GM23338 (cell line): ENCODE data around the gene ELL3. TPM values are rescaled to one million over a fixed set of nuclear protein-coding genes. Genes with fewer than 3 reads are reported as not detected.
A peak's percentile ranks its signal among the peaks of the same experiment; 100 is the strongest.

Experiments
- ATAC-seq: fragments of 200-7000 bp; cut with Tn5 transposase; 3 replicates; pipeline ENCODE4 v1.9.1; 2020
- DNase-seq: peaks from one replicate; pipeline ENCODE4 v3.0.0-alpha.2; 2015; ENCODE audit warnings: low spot score
- H2AFZ ChIP-seq: fragments of 200-600 bp; sonication (generic); 2 replicates; pipeline ENCODE4 v1.8.0; 2016; ENCODE audit warnings: antibody characterized with exemption, mild to moderate bottlenecking, moderate library complexity
- H3F3A ChIP-seq: fragments of 200-600 bp; sonication (generic); replicated peaks from 2 replicates; pipeline ENCODE4 v1.8.0; 2017; ENCODE audit warnings: antibody characterized with exemption, mixed run types, low read depth
- H3K27ac ChIP-seq: fragments of 200-600 bp; sonication (generic); 2 replicates; pipeline ENCODE4 v1.6.1; 2016; ENCODE audit warnings: low read depth
- H3K27me3 ChIP-seq: fragments of 200-600 bp; sonication (generic); 2 replicates; pipeline ENCODE4 v1.8.0; 2016; ENCODE audit warnings: mild to moderate bottlenecking, mixed run types, moderate library complexity; ENCODE audit not compliant: insufficient read depth
- H3K36me3 ChIP-seq: fragments of 200-600 bp; sonication (generic); 2 replicates; pipeline ENCODE4 v1.8.0; 2016; ENCODE audit warnings: mild to moderate bottlenecking; ENCODE audit not compliant: insufficient read depth
- H3K4me1 ChIP-seq: fragments of 200-600 bp; sonication (generic); 2 replicates; pipeline ENCODE4 v1.8.0; 2016; ENCODE audit warnings: mild to moderate bottlenecking, moderate library complexity; ENCODE audit not compliant: insufficient read depth
- H3K4me2 ChIP-seq: fragments of 200-600 bp; sonication (generic); 2 replicates; pipeline ENCODE4 v1.7.1; 2017; ENCODE audit warnings: mixed run types
- H3K4me3 ChIP-seq: fragments of 200-600 bp; sonication (generic); 2 replicates; pipeline ENCODE4 v1.6.1; 2016; ENCODE audit warnings: mixed run types
- H3K79me2 ChIP-seq: fragments of 200-600 bp; sonication (generic); replicated peaks from 2 replicates; pipeline ENCODE4 v1.8.0; 2017; ENCODE audit warnings: mild to moderate bottlenecking; ENCODE audit not compliant: insufficient read depth
- H3K9me2 ChIP-seq: fragments of 200-600 bp; sonication (generic); 2 replicates; pipeline ENCODE4 v1.8.0; 2017; ENCODE audit not compliant: insufficient read depth
- H4K20me1 ChIP-seq: fragments of 200-600 bp; sonication (generic); replicated peaks from 2 replicates; pipeline ENCODE4 v1.8.0; 2017; ENCODE audit warnings: mild to moderate bottlenecking; ENCODE audit not compliant: insufficient read depth
- H3K27ac Mint-ChIP-seq: 2 replicates; pipeline ENCODE4 v1.8.0; 2020; ENCODE audit warnings: inconsistent platforms, mild to moderate bottlenecking, moderate library complexity, mixed read lengths
- H3K27me3 Mint-ChIP-seq: 3 replicates; pipeline ENCODE4 v1.8.0; 2022; ENCODE audit warnings: low read depth, mild to moderate bottlenecking, moderate library complexity, mixed read lengths, inconsistent platforms; ENCODE audit not compliant: insufficient read depth, poor library complexity
- H3K36me3 Mint-ChIP-seq: 3 replicates; pipeline ENCODE4 v1.8.0; 2021; ENCODE audit warnings: low read depth, mild to moderate bottlenecking, inconsistent platforms, moderate library complexity, mixed read lengths
- H3K4me1 Mint-ChIP-seq: 3 replicates; pipeline ENCODE4 v1.8.0; 2020; ENCODE audit warnings: mild to moderate bottlenecking, inconsistent platforms, mixed read lengths
- H3K4me3 Mint-ChIP-seq: 3 replicates; pipeline ENCODE4 v1.8.0; 2021; ENCODE audit warnings: moderate library complexity, mild to moderate bottlenecking, inconsistent platforms, mixed read lengths
- H3K9me3 Mint-ChIP-seq: 3 replicates; pipeline ENCODE4 v1.8.0; 2020; ENCODE audit warnings: moderate library complexity, mild to moderate bottlenecking, inconsistent platforms, mixed read lengths
- CREB1 ChIP-seq: fragments of 250-450 bp; sonication (Bioruptor Pico); IDR thresholded peaks from 2 replicates; pipeline ENCODE4 v1.5.0; 2020; ENCODE audit warnings: low read depth, mild to moderate bottlenecking, moderate library complexity
- EZH2 ChIP-seq: fragments of 200-600 bp; sonication (generic); IDR thresholded peaks from one replicate; pipeline ENCODE4 v1.8.0; 2017; ENCODE audit warnings: antibody characterized with exemption, mild to moderate bottlenecking, low read depth; ENCODE audit not compliant: unreplicated experiment
- EZH2phosphoT487 ChIP-seq: fragments of 200-600 bp; sonication (generic); IDR thresholded peaks from one replicate; pipeline ENCODE4 v1.8.1; 2018; ENCODE audit warnings: antibody characterized with exemption; ENCODE audit not compliant: unreplicated experiment
- JUNB ChIP-seq: IDR thresholded peaks from one replicate; pipeline ENCODE4 v1.6.1; 2016; ENCODE audit warnings: antibody characterized with exemption; ENCODE audit not compliant: unreplicated experiment
- NANOG ChIP-seq: IDR thresholded peaks from 2 replicates; pipeline ENCODE4 v1.6.1; 2016; ENCODE audit warnings: antibody characterized with exemption, borderline replicate concordance
- POLR2AphosphoS5 ChIP-seq: IDR thresholded peaks from 2 replicates; pipeline ENCODE4 v1.6.1; 2016; ENCODE audit warnings: antibody characterized with exemption, low read depth
- STAT1 ChIP-seq: IDR thresholded peaks from one replicate; pipeline ENCODE4 v1.6.1; 2016; ENCODE audit warnings: antibody characterized with exemption; ENCODE audit not compliant: unreplicated experiment
- ZNF114 ChIP-seq: fragments of 250-450 bp; sonication (Bioruptor Pico); IDR thresholded peaks from 2 replicates; pipeline ENCODE4 v1.5.0; 2020; ENCODE audit warnings: mild to moderate bottlenecking, moderate library complexity
- ZNF331 ChIP-seq: fragments of 250-450 bp; sonication (Bioruptor Pico); IDR thresholded peaks from 2 replicates; pipeline ENCODE4 v1.5.0; 2020; ENCODE audit warnings: low read depth, mild to moderate bottlenecking, moderate library complexity
- polyA plus RNA-seq: library from polyadenylated mRNA; unstranded; fragments of >200 nt; fragmentation: Nextera tagmentation; extraction: Ambion mirVana; gene quantifications from 2 replicates; pipeline ENCODE4 v1.2.1, GENCODE V29; 2016
- total RNA-seq: library from RNA; depleted of rRNA; stranded (reverse); fragments of >200 nt; shearing (Covaris generic); gene quantifications from 2 replicates; pipeline ENCODE4 v1.2.3, GENCODE V29; 2014
- TF ChIP-seq, protein P1 (sequence below), 2 experiments: fragments of 200-600 bp in 1 of 2; sonication (generic) in 1 of 2; conservative IDR thresholded peaks; 2 replicates each; pipeline versions ENCODE4 v1.5.1 to v1.6.1; 2016 to 2017; ENCODE audit warnings: antibody characterized with exemption in 2 of 2, low read depth in 2 of 2, mild to moderate bottlenecking in 2 of 2, moderate library complexity in 1 of 2
- TF ChIP-seq, protein P2 (sequence below): IDR thresholded peaks from one replicate; pipeline ENCODE4 v1.6.1; 2018; ENCODE audit warnings: antibody characterized with exemption; ENCODE audit not compliant: unreplicated experiment
- TF ChIP-seq, protein P3 (sequence below): fragments of 250-450 bp; sonication (Bioruptor Pico); IDR thresholded peaks from 2 replicates; pipeline ENCODE4 v1.5.0; 2020; ENCODE audit warnings: mild to moderate bottlenecking, moderate library complexity
- TF ChIP-seq, protein P4 (sequence below): IDR thresholded peaks from 2 replicates; pipeline ENCODE4 v1.6.1; 2016; ENCODE audit warnings: antibody characterized with exemption

ELL3 gene
- total and polyA plus RNA-seq, 2 experiments from 2014 or later: 13.6 to 14.2 TPM

DNA sequence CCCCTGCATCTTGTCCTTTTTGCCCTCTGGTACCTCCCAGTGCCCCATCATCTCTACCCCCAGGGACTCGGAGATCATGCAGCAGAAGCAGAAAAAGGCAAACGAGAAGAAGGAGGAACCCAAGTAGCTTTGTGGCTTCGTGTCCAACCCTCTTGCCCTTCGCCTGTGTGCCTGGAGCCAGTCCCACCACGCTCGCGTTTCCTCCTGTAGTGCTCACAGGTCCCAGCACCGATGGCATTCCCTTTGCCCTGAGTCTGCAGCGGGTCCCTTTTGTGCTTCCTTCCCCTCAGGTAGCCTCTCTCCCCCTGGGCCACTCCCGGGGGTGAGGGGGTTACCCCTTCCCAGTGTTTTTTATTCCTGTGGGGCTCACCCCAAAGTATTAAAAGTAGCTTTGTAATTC, 16.9 kb upstream of the ELL3 start:
- peak overlapping the region; percentile 95 for H3K4me2 ChIP-seq
- peaks cover 19% of the 10 kb centered on the region for H3K79me2 ChIP-seq
- no peak for DNase-seq
- no peaks in the 10 kb centered on the region for H3K27me3 ChIP-seq
- no peaks in the 10 kb centered on the region for H3K9me3 Mint-ChIP-seq
- H3F3A ChIP-seq: peaks cover 23% of the 10 kb centered on the region
- TF ChIP-seq, protein P1, sequence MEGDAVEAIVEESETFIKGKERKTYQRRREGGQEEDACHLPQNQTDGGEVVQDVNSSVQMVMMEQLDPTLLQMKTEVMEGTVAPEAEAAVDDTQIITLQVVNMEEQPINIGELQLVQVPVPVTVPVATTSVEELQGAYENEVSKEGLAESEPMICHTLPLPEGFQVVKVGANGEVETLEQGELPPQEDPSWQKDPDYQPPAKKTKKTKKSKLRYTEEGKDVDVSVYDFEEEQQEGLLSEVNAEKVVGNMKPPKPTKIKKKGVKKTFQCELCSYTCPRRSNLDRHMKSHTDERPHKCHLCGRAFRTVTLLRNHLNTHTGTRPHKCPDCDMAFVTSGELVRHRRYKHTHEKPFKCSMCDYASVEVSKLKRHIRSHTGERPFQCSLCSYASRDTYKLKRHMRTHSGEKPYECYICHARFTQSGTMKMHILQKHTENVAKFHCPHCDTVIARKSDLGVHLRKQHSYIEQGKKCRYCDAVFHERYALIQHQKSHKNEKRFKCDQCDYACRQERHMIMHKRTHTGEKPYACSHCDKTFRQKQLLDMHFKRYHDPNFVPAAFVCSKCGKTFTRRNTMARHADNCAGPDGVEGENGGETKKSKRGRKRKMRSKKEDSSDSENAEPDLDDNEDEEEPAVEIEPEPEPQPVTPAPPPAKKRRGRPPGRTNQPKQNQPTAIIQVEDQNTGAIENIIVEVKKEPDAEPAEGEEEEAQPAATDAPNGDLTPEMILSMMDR (conservative IDR thresholded peaks at IDR 0.05; ENCODE audit: low read depth in 2 of 2): no peak
- TF ChIP-seq CREB1 (CRISPR knock-in tag) (no peak), JUNB (no peak), ZNF114 (CRISPR knock-in tag) (no peak), POLR2AphosphoS5 (no peak), EZH2phosphoT487 (no peak), STAT1 (no peak), EZH2 (no peak), ZNF331 (CRISPR knock-in tag) (no peak), NANOG (no peak)
- TF ChIP-seq, protein P2, sequence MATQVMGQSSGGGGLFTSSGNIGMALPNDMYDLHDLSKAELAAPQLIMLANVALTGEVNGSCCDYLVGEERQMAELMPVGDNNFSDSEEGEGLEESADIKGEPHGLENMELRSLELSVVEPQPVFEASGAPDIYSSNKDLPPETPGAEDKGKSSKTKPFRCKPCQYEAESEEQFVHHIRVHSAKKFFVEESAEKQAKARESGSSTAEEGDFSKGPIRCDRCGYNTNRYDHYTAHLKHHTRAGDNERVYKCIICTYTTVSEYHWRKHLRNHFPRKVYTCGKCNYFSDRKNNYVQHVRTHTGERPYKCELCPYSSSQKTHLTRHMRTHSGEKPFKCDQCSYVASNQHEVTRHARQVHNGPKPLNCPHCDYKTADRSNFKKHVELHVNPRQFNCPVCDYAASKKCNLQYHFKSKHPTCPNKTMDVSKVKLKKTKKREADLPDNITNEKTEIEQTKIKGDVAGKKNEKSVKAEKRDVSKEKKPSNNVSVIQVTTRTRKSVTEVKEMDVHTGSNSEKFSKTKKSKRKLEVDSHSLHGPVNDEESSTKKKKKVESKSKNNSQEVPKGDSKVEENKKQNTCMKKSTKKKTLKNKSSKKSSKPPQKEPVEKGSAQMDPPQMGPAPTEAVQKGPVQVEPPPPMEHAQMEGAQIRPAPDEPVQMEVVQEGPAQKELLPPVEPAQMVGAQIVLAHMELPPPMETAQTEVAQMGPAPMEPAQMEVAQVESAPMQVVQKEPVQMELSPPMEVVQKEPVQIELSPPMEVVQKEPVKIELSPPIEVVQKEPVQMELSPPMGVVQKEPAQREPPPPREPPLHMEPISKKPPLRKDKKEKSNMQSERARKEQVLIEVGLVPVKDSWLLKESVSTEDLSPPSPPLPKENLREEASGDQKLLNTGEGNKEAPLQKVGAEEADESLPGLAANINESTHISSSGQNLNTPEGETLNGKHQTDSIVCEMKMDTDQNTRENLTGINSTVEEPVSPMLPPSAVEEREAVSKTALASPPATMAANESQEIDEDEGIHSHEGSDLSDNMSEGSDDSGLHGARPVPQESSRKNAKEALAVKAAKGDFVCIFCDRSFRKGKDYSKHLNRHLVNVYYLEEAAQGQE: no peak
- TF ChIP-seq, protein P3, sequence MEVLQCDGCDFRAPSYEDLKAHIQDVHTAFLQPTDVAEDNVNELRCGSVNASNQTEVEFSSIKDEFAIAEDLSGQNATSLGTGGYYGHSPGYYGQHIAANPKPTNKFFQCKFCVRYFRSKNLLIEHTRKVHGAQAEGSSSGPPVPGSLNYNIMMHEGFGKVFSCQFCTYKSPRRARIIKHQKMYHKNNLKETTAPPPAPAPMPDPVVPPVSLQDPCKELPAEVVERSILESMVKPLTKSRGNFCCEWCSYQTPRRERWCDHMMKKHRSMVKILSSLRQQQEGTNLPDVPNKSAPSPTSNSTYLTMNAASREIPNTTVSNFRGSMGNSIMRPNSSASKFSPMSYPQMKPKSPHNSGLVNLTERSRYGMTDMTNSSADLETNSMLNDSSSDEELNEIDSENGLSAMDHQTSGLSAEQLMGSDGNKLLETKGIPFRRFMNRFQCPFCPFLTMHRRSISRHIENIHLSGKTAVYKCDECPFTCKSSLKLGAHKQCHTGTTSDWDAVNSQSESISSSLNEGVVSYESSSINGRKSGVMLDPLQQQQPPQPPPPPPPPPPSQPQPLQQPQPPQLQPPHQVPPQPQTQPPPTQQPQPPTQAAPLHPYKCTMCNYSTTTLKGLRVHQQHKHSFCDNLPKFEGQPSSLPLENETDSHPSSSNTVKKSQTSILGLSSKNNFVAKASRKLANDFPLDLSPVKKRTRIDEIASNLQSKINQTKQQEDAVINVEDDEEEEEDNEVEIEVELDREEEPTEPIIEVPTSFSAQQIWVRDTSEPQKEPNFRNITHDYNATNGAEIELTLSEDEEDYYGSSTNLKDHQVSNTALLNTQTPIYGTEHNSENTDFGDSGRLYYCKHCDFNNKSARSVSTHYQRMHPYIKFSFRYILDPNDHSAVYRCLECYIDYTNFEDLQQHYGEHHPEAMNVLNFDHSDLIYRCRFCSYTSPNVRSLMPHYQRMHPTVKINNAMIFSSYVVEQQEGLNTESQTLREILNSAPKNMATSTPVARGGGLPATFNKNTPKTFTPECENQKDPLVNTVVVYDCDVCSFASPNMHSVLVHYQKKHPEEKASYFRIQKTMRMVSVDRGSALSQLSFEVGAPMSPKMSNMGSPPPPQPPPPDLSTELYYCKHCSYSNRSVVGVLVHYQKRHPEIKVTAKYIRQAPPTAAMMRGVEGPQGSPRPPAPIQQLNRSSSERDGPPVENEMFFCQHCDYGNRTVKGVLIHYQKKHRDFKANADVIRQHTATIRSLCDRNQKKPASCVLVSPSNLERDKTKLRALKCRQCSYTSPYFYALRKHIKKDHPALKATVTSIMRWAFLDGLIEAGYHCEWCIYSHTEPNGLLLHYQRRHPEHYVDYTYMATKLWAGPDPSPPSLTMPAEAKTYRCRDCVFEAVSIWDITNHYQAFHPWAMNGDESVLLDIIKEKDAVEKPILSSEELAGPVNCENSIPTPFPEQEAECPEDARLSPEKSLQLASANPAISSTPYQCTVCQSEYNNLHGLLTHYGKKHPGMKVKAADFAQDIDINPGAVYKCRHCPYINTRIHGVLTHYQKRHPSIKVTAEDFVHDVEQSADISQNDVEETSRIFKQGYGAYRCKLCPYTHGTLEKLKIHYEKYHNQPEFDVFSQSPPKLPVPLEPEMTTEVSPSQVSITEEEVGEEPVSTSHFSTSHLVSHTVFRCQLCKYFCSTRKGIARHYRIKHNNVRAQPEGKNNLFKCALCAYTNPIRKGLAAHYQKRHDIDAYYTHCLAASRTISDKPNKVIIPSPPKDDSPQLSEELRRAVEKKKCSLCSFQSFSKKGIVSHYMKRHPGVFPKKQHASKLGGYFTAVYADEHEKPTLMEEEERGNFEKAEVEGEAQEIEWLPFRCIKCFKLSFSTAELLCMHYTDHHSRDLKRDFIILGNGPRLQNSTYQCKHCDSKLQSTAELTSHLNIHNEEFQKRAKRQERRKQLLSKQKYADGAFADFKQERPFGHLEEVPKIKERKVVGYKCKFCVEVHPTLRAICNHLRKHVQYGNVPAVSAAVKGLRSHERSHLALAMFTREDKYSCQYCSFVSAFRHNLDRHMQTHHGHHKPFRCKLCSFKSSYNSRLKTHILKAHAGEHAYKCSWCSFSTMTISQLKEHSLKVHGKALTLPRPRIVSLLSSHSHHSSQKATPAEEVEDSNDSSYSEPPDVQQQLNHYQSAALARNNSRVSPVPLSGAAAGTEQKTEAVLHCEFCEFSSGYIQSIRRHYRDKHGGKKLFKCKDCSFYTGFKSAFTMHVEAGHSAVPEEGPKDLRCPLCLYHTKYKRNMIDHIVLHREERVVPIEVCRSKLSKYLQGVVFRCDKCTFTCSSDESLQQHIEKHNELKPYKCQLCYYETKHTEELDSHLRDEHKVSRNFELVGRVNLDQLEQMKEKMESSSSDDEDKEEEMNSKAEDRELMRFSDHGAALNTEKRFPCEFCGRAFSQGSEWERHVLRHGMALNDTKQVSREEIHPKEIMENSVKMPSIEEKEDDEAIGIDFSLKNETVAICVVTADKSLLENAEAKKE (CRISPR knock-in tag): no peak
- TF ChIP-seq, protein P4, sequence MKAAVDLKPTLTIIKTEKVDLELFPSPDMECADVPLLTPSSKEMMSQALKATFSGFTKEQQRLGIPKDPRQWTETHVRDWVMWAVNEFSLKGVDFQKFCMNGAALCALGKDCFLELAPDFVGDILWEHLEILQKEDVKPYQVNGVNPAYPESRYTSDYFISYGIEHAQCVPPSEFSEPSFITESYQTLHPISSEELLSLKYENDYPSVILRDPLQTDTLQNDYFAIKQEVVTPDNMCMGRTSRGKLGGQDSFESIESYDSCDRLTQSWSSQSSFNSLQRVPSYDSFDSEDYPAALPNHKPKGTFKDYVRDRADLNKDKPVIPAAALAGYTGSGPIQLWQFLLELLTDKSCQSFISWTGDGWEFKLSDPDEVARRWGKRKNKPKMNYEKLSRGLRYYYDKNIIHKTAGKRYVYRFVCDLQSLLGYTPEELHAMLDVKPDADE: no peak
- H3K4me3 Mint-ChIP-seq: peak overlapping the region; percentile 98
- peaks cover 40% of the 10 kb centered on the region for H3K4me1 Mint-ChIP-seq
- H4K20me1 ChIP-seq: peaks cover 19% of the 10 kb centered on the region; the same call in 1 of the 2 replicates
- peak overlapping the region; percentile 99 for H3K27ac Mint-ChIP-seq
- ATAC-seq: no peak
- H3K4me1 ChIP-seq: peaks cover 23% of the 10 kb centered on the region
- no peaks in the 10 kb centered on the region for H3K9me2 ChIP-seq
- no peak overlapping the region for H2AFZ ChIP-seq
- peak overlapping the region; percentile 100 for H3K4me3 ChIP-seq
- H3K36me3 Mint-ChIP-seq: peaks cover 57% of the 10 kb centered on the region
- H3K27me3 Mint-ChIP-seq: peaks cover 28% of the 10 kb centered on the region
- H3K36me3 ChIP-seq: peaks cover 21% of the 10 kb centered on the region
- H3K27ac ChIP-seq: no peak overlapping the region
